Stimulated activated naive CD8-positive, alpha-beta T cell treated with anti-CD3 and anti-CD28 coated beads, Interleukin-15, Interleukin-2, amounts not matched to agents 100 U/mL and 50 U/mL, for 24 hours (primary cell): ENCODE measurements around the gene DNM3.

Source experiments
- ATAC-seq: fragments of 150-1000 bp; cut with Tn5 transposase; one replicate; pipeline ENCODE4 v1.10.0; 2021
- DNase-seq: peaks from one replicate; pipeline ENCODE4 v3.0.0; 2021

DNM3 gene

GRCh38 chr1:171871848-171872247 lies 30.6 kb downstream of the DNM3 start:
- ATAC-seq (no peak), DNase-seq (no peak)

GRCh38 chr1:171872430-171872829 lies 31.1 kb downstream of the DNM3 start:
- ATAC-seq, result no peak
- no peak for DNase-seq

- ATAC-seq (no peak), DNase-seq (no peak)
Measured at GRCh38 chr1:171873664-171874063, 32.4 kb downstream of the DNM3 start.

- DNase-seq (no peak), ATAC-seq (peak; percentile 98)
Measured at GRCh38 chr1:171877701-171878100, 36.4 kb downstream of the DNM3 start.

GRCh38 chr1:171879556-171879955 lies 38.3 kb downstream of the DNM3 start:
- no peak for DNase-seq
- ATAC-seq, result no peak

- DNase-seq, result no peak
- no peak for ATAC-seq
Measured at GRCh38 chr1:171881442-171881841, 40.1 kb downstream of the DNM3 start.

- peak; percentile 36 for ATAC-seq
- DNase-seq, result no peak
Measured at GRCh38 chr1:171883849-171884248, 42.6 kb downstream of the DNM3 start.

GRCh38 chr1:171884475-171884874 lies 43.2 kb downstream of the DNM3 start:
- ATAC-seq (no peak), DNase-seq (no peak)

- ATAC-seq (no peak), DNase-seq (no peak)
Measured at GRCh38 chr1:171890131-171890530, 48.8 kb downstream of the DNM3 start.

GRCh38 chr1:171896936-171897703 lies 55.8 kb downstream of the DNM3 start:
- ATAC-seq, result no peak
- DNase-seq, result no peak

GRCh38 chr1:171898941-171899340 lies 57.6 kb downstream of the DNM3 start:
- no peak for ATAC-seq
- DNase-seq, result no peak

- DNase-seq (no peak), ATAC-seq (no peak)
Measured at GRCh38 chr1:171899838-171900237, 58.5 kb downstream of the DNM3 start.

GRCh38 chr1:171901245-171901644 lies 59.9 kb downstream of the DNM3 start:
- DNase-seq (no peak), ATAC-seq (no peak)

- no peak for DNase-seq
- ATAC-seq, result no peak
Measured at GRCh38 chr1:171902527-171902926, 61.2 kb downstream of the DNM3 start.

GRCh38 chr1:171904778-171905450 lies 63.6 kb downstream of the DNM3 start:
- no peak for DNase-seq
- ATAC-seq, result no peak

GRCh38 chr1:171909711-171910110 lies 68.4 kb downstream of the DNM3 start:
- no peak for DNase-seq
- no peak for ATAC-seq

GRCh38 chr1:171910786-171911185 lies 69.5 kb downstream of the DNM3 start:
- no peak for DNase-seq
- ATAC-seq, result no peak

- ATAC-seq, result no peak
- no peak for DNase-seq
Measured at GRCh38 chr1:171911506-171911905, 70.2 kb downstream of the DNM3 start.

GRCh38 chr1:171912509-171913175 lies 71.3 kb downstream of the DNM3 start:
- ATAC-seq, result no peak

GRCh38 chr1:171913385-171913784 lies 72.1 kb downstream of the DNM3 start:
- no peak for DNase-seq

More at GRCh38 chr1:171912509-171913175, 71.3 kb downstream of the DNM3 start:
- DNase-seq, result no peak

GRCh38 chr1:171916315-171916771 lies 75.0 kb downstream of the DNM3 start:
- ATAC-seq (peak; percentile 84), DNase-seq (no peak)

More at GRCh38 chr1:171913385-171913784, 72.1 kb downstream of the DNM3 start:
- ATAC-seq, result no peak

- DNase-seq, result no peak
- ATAC-seq, result no peak
Measured at GRCh38 chr1:171917331-171917730, 76.0 kb downstream of the DNM3 start.
